ENCODE results near the gene ANO10. TPM values are rescaled to one million over a fixed set of nuclear protein-coding genes. Genes with fewer than 3 reads are reported as not detected.

The ANO10 gene
- total RNA-seq, 2 donors from 2014 or later: 9.6 to 11.3 TPM

DNA sequence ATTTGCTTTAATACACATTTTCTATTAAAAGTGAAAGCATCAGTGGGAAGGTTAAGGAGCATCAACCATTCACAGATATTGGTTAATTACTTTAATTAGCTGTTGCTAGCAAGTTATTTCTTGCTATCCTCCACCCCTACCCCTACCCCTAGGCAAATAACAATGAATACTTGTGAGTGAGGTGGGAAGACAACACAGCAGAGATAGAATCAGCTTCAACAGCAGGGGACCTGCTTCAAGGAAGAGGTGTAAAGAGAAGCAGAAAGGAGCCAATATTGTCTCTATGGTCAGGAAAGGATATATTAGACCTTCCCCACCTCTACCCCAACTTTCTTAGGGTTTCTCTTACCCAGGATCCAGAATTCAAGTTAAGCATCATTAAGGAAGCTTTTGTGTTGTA, 186.1 kb downstream of the ANO10 start:
- H3K9me3 ChIP-seq: peaks cover 0 to 25% of the 10 kb centered on the region in 2 donors
- no peaks in the 10 kb centered on the region for H3K27me3 ChIP-seq
- H3K36me3 ChIP-seq: no peaks in the 10 kb centered on the region
- DNase-seq (ENCODE audit: low spot score): no peak
- TF ChIP-seq, protein P1, sequence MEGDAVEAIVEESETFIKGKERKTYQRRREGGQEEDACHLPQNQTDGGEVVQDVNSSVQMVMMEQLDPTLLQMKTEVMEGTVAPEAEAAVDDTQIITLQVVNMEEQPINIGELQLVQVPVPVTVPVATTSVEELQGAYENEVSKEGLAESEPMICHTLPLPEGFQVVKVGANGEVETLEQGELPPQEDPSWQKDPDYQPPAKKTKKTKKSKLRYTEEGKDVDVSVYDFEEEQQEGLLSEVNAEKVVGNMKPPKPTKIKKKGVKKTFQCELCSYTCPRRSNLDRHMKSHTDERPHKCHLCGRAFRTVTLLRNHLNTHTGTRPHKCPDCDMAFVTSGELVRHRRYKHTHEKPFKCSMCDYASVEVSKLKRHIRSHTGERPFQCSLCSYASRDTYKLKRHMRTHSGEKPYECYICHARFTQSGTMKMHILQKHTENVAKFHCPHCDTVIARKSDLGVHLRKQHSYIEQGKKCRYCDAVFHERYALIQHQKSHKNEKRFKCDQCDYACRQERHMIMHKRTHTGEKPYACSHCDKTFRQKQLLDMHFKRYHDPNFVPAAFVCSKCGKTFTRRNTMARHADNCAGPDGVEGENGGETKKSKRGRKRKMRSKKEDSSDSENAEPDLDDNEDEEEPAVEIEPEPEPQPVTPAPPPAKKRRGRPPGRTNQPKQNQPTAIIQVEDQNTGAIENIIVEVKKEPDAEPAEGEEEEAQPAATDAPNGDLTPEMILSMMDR (IDR thresholded peaks at IDR 0.05): no peak
- no peak overlapping the region for H3K4me3 ChIP-seq
- no peaks in the 10 kb centered on the region for H3K4me1 ChIP-seq
- no peak overlapping the region for H3K27ac ChIP-seq

DNA sequence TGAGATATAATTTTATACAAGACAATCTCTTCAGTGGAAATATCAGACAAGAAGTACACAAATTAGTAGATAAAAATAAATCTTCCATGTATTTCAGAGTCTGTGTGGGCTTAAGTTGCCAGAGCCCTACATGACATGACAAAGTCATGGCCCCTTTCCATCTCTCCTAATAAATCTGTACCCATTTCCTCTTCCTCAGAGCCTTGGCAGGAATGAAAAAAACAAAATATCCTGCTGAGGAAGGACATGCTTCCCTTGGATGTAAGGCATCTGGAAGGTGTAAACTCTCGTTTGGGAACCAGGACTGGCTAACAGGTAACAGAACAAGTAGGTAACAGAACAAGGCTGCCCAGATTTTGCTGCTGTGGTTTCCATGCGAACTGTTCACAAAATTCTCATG, 187.4 kb downstream of the ANO10 start:
- DNase-seq (ENCODE audit: low spot score): no peak
- no peak overlapping the region for H3K4me3 ChIP-seq
- no peaks in the 10 kb centered on the region for H3K4me1 ChIP-seq
- no peaks in the 10 kb centered on the region for H3K27me3 ChIP-seq
- H3K9me3 ChIP-seq: peaks cover 0 to 16% of the 10 kb centered on the region in 2 donors
- H3K27ac ChIP-seq: no peak overlapping the region
- TF ChIP-seq, protein P1 (IDR thresholded peaks at IDR 0.05): no peak
- H3K36me3 ChIP-seq: no peaks in the 10 kb centered on the region

DNA sequence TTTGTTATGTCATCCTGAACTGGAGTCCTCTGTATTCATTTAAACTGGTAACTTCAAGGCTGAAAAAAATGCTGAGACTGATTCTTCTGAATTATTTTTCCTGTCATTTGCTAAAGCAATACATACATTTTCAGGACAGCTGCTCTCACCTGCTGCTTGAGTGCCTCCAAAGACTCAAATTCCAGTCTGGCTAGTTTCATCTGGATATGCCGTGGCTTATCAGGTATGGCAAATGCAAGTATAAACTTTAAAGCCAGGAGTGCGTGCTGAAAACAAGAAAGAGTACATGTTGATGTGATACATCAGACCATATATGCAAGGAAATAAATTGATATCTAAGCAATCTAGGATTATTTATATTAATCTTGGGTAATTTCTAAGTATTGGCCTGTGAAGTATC, 189.3 kb downstream of the ANO10 start:
- DNase-seq (ENCODE audit: low spot score): no peak
- H3K4me1 ChIP-seq: no peaks in the 10 kb centered on the region
- H3K4me3 ChIP-seq: no peak overlapping the region
- no peaks in the 10 kb centered on the region for H3K9me3 ChIP-seq
- H3K27ac ChIP-seq: no peak overlapping the region
- H3K36me3 ChIP-seq: no peaks in the 10 kb centered on the region
- H3K27me3 ChIP-seq: no peaks in the 10 kb centered on the region
- TF ChIP-seq, protein P1 (IDR thresholded peaks at IDR 0.05): no peak

DNA sequence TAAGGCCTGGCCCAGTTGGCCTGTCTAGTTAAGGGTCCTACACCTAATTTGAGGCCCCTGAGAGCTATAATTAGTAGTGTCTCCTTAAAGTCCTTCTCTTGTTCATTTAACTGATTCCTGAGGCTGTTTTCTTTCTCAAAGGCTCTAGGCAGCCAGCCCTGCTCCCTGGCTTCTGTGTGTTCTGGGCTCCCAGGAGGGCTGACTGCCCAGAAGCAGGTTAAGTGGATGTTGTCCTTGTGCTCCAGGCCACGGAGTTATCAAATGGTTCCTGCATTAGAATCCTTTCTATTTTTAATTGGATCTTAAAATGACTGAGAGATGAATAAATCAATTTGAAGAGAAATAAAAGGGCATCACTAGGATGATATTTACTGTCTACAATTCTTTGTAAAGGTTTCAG, 195.4 kb downstream of the ANO10 start:
- H3K4me3 ChIP-seq: no peak overlapping the region
- no peak for DNase-seq (ENCODE audit: low spot score)

DNA sequence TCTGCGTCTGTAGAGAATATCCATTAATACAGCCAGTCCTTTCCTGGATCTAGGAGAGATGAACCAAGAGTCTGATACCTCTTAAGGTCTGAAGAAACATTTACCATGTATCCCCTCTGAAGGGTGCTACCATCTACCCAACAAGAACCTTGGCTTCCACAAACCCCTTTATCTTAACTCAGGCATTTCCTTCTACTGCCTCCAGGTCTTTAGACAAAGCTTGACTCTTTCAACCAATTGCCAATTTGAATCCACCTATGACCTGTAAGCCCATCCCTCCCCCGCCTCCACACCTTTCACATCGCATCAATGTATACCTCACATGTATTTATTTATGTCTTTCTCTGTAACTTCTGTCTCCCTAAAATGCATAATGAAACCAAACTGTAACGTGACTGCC, 196.0 kb downstream of the ANO10 start:
- Histone ChIP-seq H3K4me3 (no peak overlapping the region), H3K27ac (peak overlapping the region; percentile 81 to 91)
- TF ChIP-seq, protein P1 (IDR thresholded peaks at IDR 0.05): no peak

More for the DNA sequence above, 195.4 kb downstream of the ANO10 start:
- Histone ChIP-seq H3K27ac (peak overlapping the region; percentile 81 to 91), H3K4me1 (peaks cover 0 to 15% of the 10 kb centered on the region in 2 donors), H3K27me3 (no peaks in the 10 kb centered on the region), H3K36me3 (no peaks in the 10 kb centered on the region), H3K9me3 (peaks cover 0 to 11% of the 10 kb centered on the region in 2 donors)
- TF ChIP-seq, protein P1 (IDR thresholded peaks at IDR 0.05): no peak

DNA sequence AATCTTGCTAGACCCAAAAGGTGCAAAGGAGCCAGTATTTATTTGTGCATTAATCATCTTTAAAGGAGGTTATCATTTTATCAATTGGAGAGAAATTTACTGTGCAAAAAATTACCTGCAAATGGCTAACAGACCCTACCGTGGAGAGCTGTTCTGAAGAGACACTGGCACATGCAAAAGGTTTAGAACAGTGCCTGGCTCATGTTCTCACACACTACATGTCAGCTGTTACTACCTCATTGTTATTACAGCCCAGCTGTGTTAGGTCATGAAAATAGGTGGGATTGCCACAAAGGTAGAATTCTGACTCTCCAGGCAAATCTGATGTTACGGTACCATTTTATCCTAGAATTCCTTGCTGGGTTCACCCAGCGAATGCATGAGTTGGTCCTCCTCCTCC, 198.2 kb downstream of the ANO10 start:
- no peaks in the 10 kb centered on the region for H3K27me3 ChIP-seq
- no peak overlapping the region for H3K4me3 ChIP-seq
- H3K27ac ChIP-seq: peak overlapping the region in 1 of 2 donors; percentile 91
- TF ChIP-seq, protein P1 (IDR thresholded peaks at IDR 0.05): no peak
- no peak for DNase-seq (ENCODE audit: low spot score)
- H3K9me3 ChIP-seq: peaks cover 0 to 11% of the 10 kb centered on the region in 2 donors
- peaks cover 0 to 22% of the 10 kb centered on the region in 2 donors for H3K4me1 ChIP-seq
- no peaks in the 10 kb centered on the region for H3K36me3 ChIP-seq

More for the DNA sequence above, 196.0 kb downstream of the ANO10 start:
- no peaks in the 10 kb centered on the region for H3K27me3 ChIP-seq
- DNase-seq (ENCODE audit: low spot score): no peak
- peaks cover 0 to 15% of the 10 kb centered on the region in 2 donors for H3K4me1 ChIP-seq
- peaks cover 0 to 11% of the 10 kb centered on the region in 2 donors for H3K9me3 ChIP-seq
- H3K36me3 ChIP-seq: no peaks in the 10 kb centered on the region
